Ectodermal cell (in vitro differentiated cells): ENCODE data around the gene SV2C.
"Not testable (repeated sequence)": the region's sequence is repeated elsewhere in the genome, so short reads cannot be mapped to it uniquely, and the experiment has no call there.

ENCODE experiments used
- H3K27ac ChIP-seq: 2 replicates; pipeline ENCODE4 v1.7.0; 2013; ENCODE audit warnings: mild to moderate bottlenecking, low read depth, low read length; ENCODE audit not compliant: insufficient read depth, poor library complexity, severe bottlenecking
- H3K27me3 ChIP-seq: 2 replicates; pipeline ENCODE4 v1.7.0; 2013; ENCODE audit warnings: mild to moderate bottlenecking, low read length; ENCODE audit not compliant: insufficient read depth, control insufficient read depth, poor library complexity, severe bottlenecking
- H3K36me3 ChIP-seq: one replicate; pipeline ENCODE4 v1.7.0; 2013; ENCODE audit warnings: low read length; ENCODE audit not compliant: control insufficient read depth, insufficient read depth
- H3K4me1 ChIP-seq: one replicate; pipeline ENCODE4 v1.7.0; 2013; ENCODE audit warnings: low read length; ENCODE audit not compliant: control insufficient read depth, insufficient read depth
- H3K4me3 ChIP-seq: 2 replicates; pipeline ENCODE4 v1.7.0; 2013; ENCODE audit warnings: low read depth, low read length, control low read depth; ENCODE audit not compliant: insufficient read depth
- H3K9me3 ChIP-seq: 2 replicates; pipeline ENCODE4 v1.7.0; 2013; ENCODE audit warnings: mild to moderate bottlenecking, low read length, moderate library complexity; ENCODE audit not compliant: control insufficient read depth
- WGBS, 2 experiments: methylation state at CpG; one replicate each; pipeline ENCODE4 v1.1.7; 2013; ENCODE audit warnings: missing lambda C conversion rate in 2 of 2; 5-methylcytosine and 5-hydroxymethylcytosine counted together

SV2C gene

GRCh38 chr5:76291305-76292077, 208.3 kb downstream of the SV2C start:
- Histone ChIP-seq H3K27me3 (no peaks in the 10 kb centered on the region), H3K4me1 (no peaks in the 10 kb centered on the region), H3K4me3 (no peak overlapping the region), H3K36me3 (no peaks in the 10 kb centered on the region), H3K9me3 (no peaks in the 10 kb centered on the region), H3K27ac (no peak overlapping the region)
- WGBS, 2 experiments, result 92 to 94% methylated on average over 7 of the region's 8 CpGs

GRCh38 chr5:76292620-76293322, 209.6 kb downstream of the SV2C start:
- Histone ChIP-seq H3K36me3 (no peaks in the 10 kb centered on the region), H3K27me3 (no peaks in the 10 kb centered on the region), H3K9me3 (no peaks in the 10 kb centered on the region), H3K4me3 (no peak overlapping the region), H3K4me1 (no peaks in the 10 kb centered on the region), H3K27ac (no peak overlapping the region)
- 90 to 98% methylated on average over 2 of the region's 2 CpGs for WGBS, 2 experiments

GRCh38 chr5:76294573-76294972, 211.4 kb downstream of the SV2C start:
- H3K27ac ChIP-seq, result no peak overlapping the region
- H3K4me1 ChIP-seq, result no peaks in the 10 kb centered on the region
- H3K9me3 ChIP-seq, result no peaks in the 10 kb centered on the region
- 93 to 95% methylated on average over 3 of the region's 4 CpGs for WGBS, 2 experiments
- no peak overlapping the region for H3K4me3 ChIP-seq
- no peaks in the 10 kb centered on the region for H3K36me3 ChIP-seq
- H3K27me3 ChIP-seq, result no peaks in the 10 kb centered on the region

- Histone ChIP-seq H3K27ac (no peak overlapping the region), H3K36me3 (no peaks in the 10 kb centered on the region), H3K27me3 (no peaks in the 10 kb centered on the region), H3K4me3 (no peak overlapping the region), H3K9me3 (no peaks in the 10 kb centered on the region), H3K4me1 (peaks cover 5% of the 10 kb centered on the region)
- 95 to 97% methylated on average over 1 of the region's 1 CpG for WGBS, 2 experiments
Observed at GRCh38 chr5:76298852-76299251, 215.7 kb downstream of the SV2C start.

GRCh38 chr5:76299592-76299991, 216.4 kb downstream of the SV2C start:
- Histone ChIP-seq H3K27me3 (no peaks in the 10 kb centered on the region), H3K36me3 (no peaks in the 10 kb centered on the region), H3K4me1 (peaks cover 5% of the 10 kb centered on the region), H3K9me3 (no peaks in the 10 kb centered on the region), H3K27ac (no peak overlapping the region), H3K4me3 (no peak overlapping the region)
- WGBS, 2 experiments, result 86 to 89% methylated on average over 2 of the region's 2 CpGs

- H3K9me3 ChIP-seq, result not testable (repeated sequence)
- WGBS, 2 experiments, result no CpG with 5 or more reads among the region's 1 CpG
Observed at GRCh38 chr5:76301932-76302331, 218.7 kb downstream of the SV2C start.

GRCh38 chr5:76302661-76303060, 219.5 kb downstream of the SV2C start:
- H3K4me1 ChIP-seq, H3K36me3 ChIP-seq, H3K9me3 ChIP-seq, H3K27me3 ChIP-seq, H3K4me3 ChIP-seq, H3K27ac ChIP-seq: not testable (repeated sequence)

More at GRCh38 chr5:76301932-76302331, 218.7 kb downstream of the SV2C start:
- H3K4me3 ChIP-seq, H3K27me3 ChIP-seq, H3K27ac ChIP-seq, H3K4me1 ChIP-seq, H3K36me3 ChIP-seq: not testable (repeated sequence)

- H3K27ac ChIP-seq, result no peak overlapping the region
- no peaks in the 10 kb centered on the region for H3K36me3 ChIP-seq
- H3K9me3 ChIP-seq, result no peaks in the 10 kb centered on the region
- H3K4me3 ChIP-seq, result no peak overlapping the region
- H3K27me3 ChIP-seq, result no peaks in the 10 kb centered on the region
- WGBS, 2 experiments, result 93 to 94% methylated on average over 7 of the region's 7 CpGs
- H3K4me1 ChIP-seq, result peaks cover 5% of the 10 kb centered on the region
Observed at GRCh38 chr5:76303921-76304320, 220.7 kb downstream of the SV2C start.

- Histone ChIP-seq H3K36me3 (no peaks in the 10 kb centered on the region), H3K9me3 (no peaks in the 10 kb centered on the region), H3K27me3 (no peaks in the 10 kb centered on the region), H3K4me3 (no peak overlapping the region), H3K27ac (no peak overlapping the region), H3K4me1 (peaks cover 5% of the 10 kb centered on the region)
- 88 to 100% methylated on average over 1 of the region's 2 CpGs for WGBS, 2 experiments
Observed at GRCh38 chr5:76305269-76305668, 222.1 kb downstream of the SV2C start.

GRCh38 chr5:76305775-76306174, 222.6 kb downstream of the SV2C start:
- 88 to 92% methylated on average over 1 of the region's 1 CpG for WGBS, 2 experiments
- no peaks in the 10 kb centered on the region for H3K36me3 ChIP-seq
- peaks cover 5% of the 10 kb centered on the region for H3K4me1 ChIP-seq
- H3K27ac ChIP-seq, result no peak overlapping the region
- H3K27me3 ChIP-seq, result no peaks in the 10 kb centered on the region
- H3K4me3 ChIP-seq, result no peak overlapping the region
- no peaks in the 10 kb centered on the region for H3K9me3 ChIP-seq
